ENCODE data around the gene GRHPR.
"Not testable (repeated sequence)": the region's sequence is repeated elsewhere in the genome, so short reads cannot be mapped to it uniquely, and the experiment has no call there.

Gene GRHPR

GRCh38 chr9:37451628-37452027 lies 29.1 kb downstream of the GRHPR start:
- no peak for DNase-seq

DNA sequence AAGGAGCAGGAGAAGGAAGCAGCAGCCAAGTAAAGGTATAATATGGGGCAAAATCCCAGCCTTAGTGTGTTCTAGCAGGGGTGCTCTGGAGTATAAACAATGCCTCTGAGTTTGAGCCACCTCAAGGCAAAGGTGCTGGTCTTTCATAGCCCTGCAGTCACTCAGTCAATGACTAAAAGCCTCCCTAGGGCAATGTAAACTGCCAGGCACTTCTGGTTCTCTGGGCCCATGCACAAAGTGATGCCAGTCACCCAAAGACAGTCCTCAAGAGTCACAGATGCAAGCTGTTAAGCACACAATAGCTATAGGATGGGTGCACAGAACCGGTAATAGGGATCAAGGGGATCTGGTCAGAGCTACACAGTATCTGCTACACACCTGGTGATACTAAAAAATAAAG lies 30.1 kb downstream of the GRHPR start:
- no peak for DNase-seq

DNA sequence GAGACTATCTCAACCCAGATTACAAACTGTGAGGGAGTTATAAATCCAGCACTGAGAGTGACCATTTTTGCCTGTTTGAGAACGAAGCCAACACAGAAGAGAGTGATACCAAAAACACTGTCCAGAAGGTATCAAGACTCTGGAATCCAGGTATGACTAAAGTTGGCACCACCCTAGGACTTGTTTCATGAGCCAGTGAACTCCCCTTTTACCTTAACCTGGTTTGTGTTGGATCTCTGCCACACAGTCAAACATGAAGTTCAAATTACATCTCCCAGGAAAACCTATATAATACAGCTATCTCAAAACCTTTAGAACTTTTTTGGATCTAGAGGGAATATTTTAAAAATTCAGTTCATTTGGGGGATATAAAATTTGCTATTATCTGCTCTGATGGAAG lies 31.3 kb downstream of the GRHPR start:
- DNase-seq = no peak

- DNase-seq = no peak
Measured at GRCh38 chr9:37454238-37454637, 31.7 kb downstream of the GRHPR start.

- DNase-seq = no peak
Measured at GRCh38 chr9:37455884-37456647, 33.6 kb downstream of the GRHPR start.

DNA sequence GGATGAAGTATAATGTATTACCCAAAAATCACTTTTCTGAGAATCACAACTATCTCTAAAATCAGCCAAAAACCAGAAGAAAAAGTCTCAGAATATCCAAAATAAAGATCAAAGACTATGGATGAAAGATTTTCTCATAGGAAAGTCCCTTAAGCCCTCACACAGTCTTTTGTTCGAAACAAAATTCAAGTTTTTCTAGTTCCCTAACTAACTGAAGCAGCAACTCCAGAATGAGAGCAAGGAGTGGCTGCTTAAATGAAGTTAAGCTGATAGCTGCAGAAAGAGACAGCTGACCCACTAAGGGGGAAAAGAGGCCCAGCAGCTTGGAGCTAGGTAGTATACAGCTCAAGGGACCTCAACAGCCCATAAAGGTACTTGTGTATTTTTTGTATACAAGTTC lies 34.3 kb downstream of the GRHPR start:
- DNase-seq = no peak

GRCh38 chr9:37464006-37464405 lies 41.5 kb downstream of the GRHPR start:
- no peak for DNase-seq

- DNase-seq = peak; percentile 74
Measured at GRCh38 chr9:37464426-37465248, 42.1 kb downstream of the GRHPR start.

DNA sequence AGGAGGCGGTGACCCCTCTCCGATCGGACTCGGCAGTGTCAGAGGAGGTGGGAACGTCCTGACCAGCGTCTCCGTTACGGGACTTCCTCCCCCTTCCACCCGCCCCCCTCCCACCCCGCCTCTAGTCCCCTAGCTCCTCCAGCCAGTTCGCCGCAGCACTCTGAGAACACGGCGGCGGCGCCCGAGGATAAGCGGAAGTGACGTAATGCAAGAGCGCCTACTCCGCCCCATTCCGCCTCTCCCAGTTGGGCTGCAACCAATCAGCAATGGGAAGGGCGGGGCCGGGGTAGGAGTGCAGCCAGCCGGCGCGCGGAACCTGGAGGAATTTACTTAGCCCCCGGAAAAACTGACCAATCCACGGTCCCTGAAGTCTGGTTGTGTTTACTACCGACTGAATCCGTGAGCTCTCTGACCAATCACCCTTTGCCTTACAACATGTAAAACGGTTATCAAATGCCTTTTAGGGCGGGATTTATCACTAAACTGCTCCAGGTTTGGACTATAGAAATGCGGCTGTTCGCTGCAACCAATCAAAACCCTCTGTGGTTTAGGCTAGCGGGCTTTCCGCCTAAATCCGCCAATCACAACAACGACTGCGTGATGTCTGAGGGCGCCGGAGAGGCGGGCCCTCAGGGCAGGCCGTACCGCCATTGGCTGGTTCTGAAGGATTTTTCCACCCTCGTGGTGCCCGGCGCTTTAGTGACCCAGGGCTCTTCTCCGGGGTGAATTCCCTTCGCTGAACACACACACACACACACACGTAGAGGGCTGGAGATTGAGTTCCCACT lies 42.9 kb downstream of the GRHPR start, which contains the start of gene ZBTB5:
Gene ZBTB5 (minus strand): TSS at position 202 of the 788 bp plus-strand sequence. CDS start 22,899 bp downstream, outside the sequence.
- peak; percentile 99 for DNase-seq

GRCh38 chr9:37466037-37466709 lies 43.7 kb downstream of the GRHPR start:
- no peak for DNase-seq

DNA sequence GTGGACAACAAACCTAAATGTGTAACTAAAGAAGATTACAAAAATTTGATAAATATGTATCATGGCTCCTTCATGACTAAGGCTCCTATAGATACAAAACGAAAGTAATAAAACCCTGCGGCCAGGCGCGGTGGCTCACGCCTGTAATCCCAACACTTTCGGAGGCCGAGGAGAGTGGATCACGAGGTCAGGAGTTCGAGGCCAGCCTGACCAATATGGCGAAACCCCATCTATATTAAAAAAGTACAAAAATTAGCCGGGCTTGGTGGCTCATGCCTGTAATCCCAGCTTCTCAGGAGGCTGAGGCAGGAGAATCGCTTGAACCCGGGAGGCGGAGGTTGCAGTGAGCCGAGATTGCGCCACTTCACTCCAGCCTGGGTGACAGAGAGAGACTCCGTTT lies 45.0 kb downstream of the GRHPR start:
- not testable (repeated sequence) for DNase-seq

- DNase-seq = no peak
Measured at GRCh38 chr9:37468620-37469019, 46.1 kb downstream of the GRHPR start.

GRCh38 chr9:37471942-37472684 lies 49.6 kb downstream of the GRHPR start:
- DNase-seq = no peak

- DNase-seq = not testable (repeated sequence)
Measured at GRCh38 chr9:37473982-37474381, 51.5 kb downstream of the GRHPR start.

- DNase-seq = no peak
Measured at GRCh38 chr9:37474438-37474837, 51.9 kb downstream of the GRHPR start.

- no peak for DNase-seq
Measured at GRCh38 chr9:37476930-37477329, 54.4 kb downstream of the GRHPR start.

DNA sequence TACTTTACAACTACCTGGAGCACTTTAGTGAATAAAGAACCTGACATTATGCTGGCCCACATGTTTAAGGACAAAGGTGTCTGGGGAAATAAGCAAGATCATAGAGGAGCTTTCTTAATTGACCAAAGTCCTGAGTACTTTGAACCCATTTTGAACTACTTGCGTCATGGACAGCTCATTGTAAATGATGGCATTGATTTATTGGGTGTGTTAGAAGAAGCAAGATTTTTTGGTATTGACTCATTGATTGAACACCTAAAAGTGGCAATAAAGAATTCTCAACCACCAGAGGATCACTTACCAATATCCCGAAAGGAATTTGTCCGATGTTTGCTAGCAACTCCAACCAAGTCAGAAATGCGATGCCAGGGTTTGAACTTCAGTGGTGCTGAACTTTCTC lies 54.9 kb downstream of the GRHPR start:
- not testable (repeated sequence) for DNase-seq

- not testable (repeated sequence) for DNase-seq
Measured at GRCh38 chr9:37477987-37478619, 55.6 kb downstream of the GRHPR start.

DNA sequence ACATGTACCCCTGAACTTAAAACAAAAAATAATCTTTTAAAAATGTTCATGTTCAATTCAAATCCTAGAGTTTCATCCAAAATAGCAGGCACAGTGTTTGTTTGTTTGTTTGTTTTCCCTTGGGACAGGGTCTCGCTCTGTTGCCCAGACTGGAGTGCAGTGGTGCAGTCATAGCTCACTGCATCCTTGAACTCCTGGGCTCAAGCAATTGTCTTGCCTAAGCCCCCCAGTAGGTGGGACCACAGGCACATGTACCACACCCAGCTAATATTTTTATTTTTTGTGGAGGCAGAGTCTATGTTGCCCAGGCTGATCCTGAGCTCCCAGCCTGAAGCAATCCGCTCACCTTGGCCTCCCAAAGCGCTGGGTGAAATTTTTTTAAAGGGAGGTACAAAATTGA lies 58.3 kb downstream of the GRHPR start:
- DNase-seq = no peak

GRCh38 chr9:37485389-37486255 lies 63.1 kb downstream of the GRHPR start, which contains the start of gene POLR1E:
Gene POLR1E (plus strand): TSS chr9:37485948. CDS start chr9:37486048, 100 bp downstream.
- DNase-seq = peak; percentile 96

Measured in CD4-positive, alpha-beta T cell treated with Interferon gamma for 1 hour (primary cell).